Measurements from ENCODE around the gene RSPO4. TPM values are rescaled to one million over a fixed set of nuclear protein-coding genes. Genes with fewer than 3 reads are reported as not detected.

RSPO4 gene
- total RNA-seq, 1 experiment from 2014 or later = not detected

- H3K9me3 ChIP-seq (ENCODE audit: low read depth, low read length, poor library complexity, severe bottlenecking) = no peaks in the 10 kb centered on the region
- CTCF ChIA-PET = no interaction called here
- no TSS peak for BruUV-seq (replicated peaks)
- H3K27ac ChIP-seq (ENCODE audit: low read depth, low read length, poor library complexity, severe bottlenecking) = no peak overlapping the region
- peaks cover 3% of the 10 kb centered on the region for H3K27me3 ChIP-seq (replicated peaks; ENCODE audit: insufficient read depth, low read depth, low read length, poor library complexity)
- POLR2A ChIA-PET (ENCODE audit: low non-redundant PET) = no interaction called here
- DNase-seq (ENCODE audit: low spot score) = no peak
- intact Hi-C loops (cut with micrococcal nuclease; ENCODE audit: unreplicated experiment) = no loop called here
- TF ChIP-seq EZH2 (IDR thresholded peaks at IDR 0.05; ENCODE audit: borderline replicate concordance, low read depth, low read length, poor library complexity, severe bottlenecking) (no peak), CTCF (conservative IDR thresholded peaks at IDR 0.05; ENCODE audit: low read depth, low read length) (no peak)
- no peak overlapping the region for H3K4me3 ChIP-seq (ENCODE audit: low read depth, low read length, poor library complexity, severe bottlenecking)
- H3K36me3 ChIP-seq (ENCODE audit: insufficient read depth, low read length, poor library complexity, severe bottlenecking) = no peaks in the 10 kb centered on the region
- H3K4me1 ChIP-seq (ENCODE audit: insufficient read depth, low read length, poor library complexity, severe bottlenecking) = no peaks in the 10 kb centered on the region
These were observed 82.6 kb downstream of the RSPO4 start for GRCh38 chr20:919491-919916.

- H3K4me1 ChIP-seq (ENCODE audit: insufficient read depth, low read length, poor library complexity, severe bottlenecking) = no peaks in the 10 kb centered on the region
- DNase-seq (ENCODE audit: low spot score) = no peak
- BruUV-seq (replicated peaks) = no TSS peak
- TF ChIP-seq EZH2 (IDR thresholded peaks at IDR 0.05; ENCODE audit: borderline replicate concordance, low read depth, low read length, poor library complexity, severe bottlenecking) (no peak), CTCF (conservative IDR thresholded peaks at IDR 0.05; ENCODE audit: low read depth, low read length) (no peak)
- no peaks in the 10 kb centered on the region for H3K9me3 ChIP-seq (ENCODE audit: low read depth, low read length, poor library complexity, severe bottlenecking)
- H3K4me3 ChIP-seq (ENCODE audit: low read depth, low read length, poor library complexity, severe bottlenecking) = no peak overlapping the region
- intact Hi-C loops (cut with micrococcal nuclease; ENCODE audit: unreplicated experiment) = no loop called here
- H3K36me3 ChIP-seq (ENCODE audit: insufficient read depth, low read length, poor library complexity, severe bottlenecking) = no peaks in the 10 kb centered on the region
- H3K27me3 ChIP-seq (replicated peaks; ENCODE audit: insufficient read depth, low read depth, low read length, poor library complexity) = peaks cover 8% of the 10 kb centered on the region
- no peak overlapping the region for H3K27ac ChIP-seq (ENCODE audit: low read depth, low read length, poor library complexity, severe bottlenecking)
- POLR2A ChIA-PET (ENCODE audit: low non-redundant PET) = no interaction called here
- CTCF ChIA-PET = no interaction called here
These were observed 84.7 kb downstream of the RSPO4 start for GRCh38 chr20:917416-917815.

GRCh38 chr20:916825-917224 lies 85.3 kb downstream of the RSPO4 start:
- DNase-seq (ENCODE audit: low spot score) = no peak
- H3K9me3 ChIP-seq (ENCODE audit: low read depth, low read length, poor library complexity, severe bottlenecking) = no peaks in the 10 kb centered on the region
- BruUV-seq (replicated peaks) = no TSS peak
- no peak overlapping the region for H3K27ac ChIP-seq (ENCODE audit: low read depth, low read length, poor library complexity, severe bottlenecking)
- no peak overlapping the region for H3K4me3 ChIP-seq (ENCODE audit: low read depth, low read length, poor library complexity, severe bottlenecking)
- POLR2A ChIA-PET (ENCODE audit: low non-redundant PET) = no interaction called here
- intact Hi-C loops (cut with micrococcal nuclease; ENCODE audit: unreplicated experiment) = no loop called here
- TF ChIP-seq EZH2 (IDR thresholded peaks at IDR 0.05; ENCODE audit: borderline replicate concordance, low read depth, low read length, poor library complexity, severe bottlenecking) (no peak), CTCF (conservative IDR thresholded peaks at IDR 0.05; ENCODE audit: low read depth, low read length) (no peak)
- H3K27me3 ChIP-seq (replicated peaks; ENCODE audit: insufficient read depth, low read depth, low read length, poor library complexity) = peaks cover 8% of the 10 kb centered on the region
- CTCF ChIA-PET = no interaction called here
- no peaks in the 10 kb centered on the region for H3K36me3 ChIP-seq (ENCODE audit: insufficient read depth, low read length, poor library complexity, severe bottlenecking)
- H3K4me1 ChIP-seq (ENCODE audit: insufficient read depth, low read length, poor library complexity, severe bottlenecking) = no peaks in the 10 kb centered on the region
